CD4-positive, CD25-positive, alpha-beta regulatory T cell (primary cell): ENCODE data around the gene ADARB1. TPM values are rescaled to one million over a fixed set of nuclear protein-coding genes. Genes with fewer than 3 reads are reported as not detected.

ENCODE experiments used
- ATAC-seq, 2 donors: fragments of 150-1000 bp; cut with Tn5 transposase; one replicate each; pipeline ENCODE4 v1.10.0; 2021; ENCODE audit warnings: low read depth in 2 of 2, moderate number of reproducible peaks in 2 of 2, moderate library complexity in 1 of 2
- DNase-seq, 3 donors: peaks; one replicate each; pipeline versions ENCODE4 v3.0.0 to v3.0.0-alpha.2; 2012 to 2022; ENCODE audit warnings: mixed read lengths in 1 of 3
- H3K27ac ChIP-seq: one replicate; pipeline ENCODE4 v1.7.0; 2013; ENCODE audit warnings: mild to moderate bottlenecking, low read length; ENCODE audit not compliant: insufficient read depth, poor library complexity, severe bottlenecking
- H3K27me3 ChIP-seq: one replicate; pipeline ENCODE4 v1.7.0; 2013; ENCODE audit warnings: low read length; ENCODE audit not compliant: control insufficient read depth, insufficient read depth
- H3K36me3 ChIP-seq: one replicate; pipeline ENCODE4 v1.7.0; 2013; ENCODE audit warnings: mild to moderate bottlenecking, low read length, moderate library complexity; ENCODE audit not compliant: control insufficient read depth, insufficient read depth
- H3K4me1 ChIP-seq: 2 replicates; pipeline ENCODE4 v1.7.0; 2013; ENCODE audit warnings: mild to moderate bottlenecking, low read length; ENCODE audit not compliant: insufficient read depth, control insufficient read depth, poor library complexity, severe bottlenecking
- H3K4me3 ChIP-seq: one replicate; pipeline ENCODE4 v1.7.0; 2013; ENCODE audit warnings: low read depth, mild to moderate bottlenecking, low read length, moderate library complexity
- H3K9me3 ChIP-seq, 2 experiments: 1 replicate in 1 of 2; 2 replicates in 1 of 2; pipeline ENCODE4 v1.7.0; 2013; ENCODE audit warnings: low read length in 2 of 2, mild to moderate bottlenecking in 1 of 2, moderate library complexity in 1 of 2; ENCODE audit not compliant: control insufficient read depth in 2 of 2
- H3K27ac Mint-ChIP-seq, 3 donors: one replicate each; pipeline ENCODE4 v1.8.0; 2020 to 2022; ENCODE audit warnings: mild to moderate bottlenecking in 3 of 3, mixed read lengths in 3 of 3, moderate library complexity in 2 of 3
- H3K27me3 Mint-ChIP-seq: one replicate; pipeline ENCODE4 v1.8.0; 2022; ENCODE audit warnings: mild to moderate bottlenecking, mixed read lengths
- H3K36me3 Mint-ChIP-seq: one replicate; pipeline ENCODE4 v1.8.0; 2020; ENCODE audit warnings: mixed read lengths
- H3K4me1 Mint-ChIP-seq, 4 donors: one replicate each; pipeline ENCODE4 v1.8.0; 2020 to 2022; ENCODE audit warnings: mixed read lengths in 4 of 4, mild to moderate bottlenecking in 1 of 4
- H3K4me3 Mint-ChIP-seq, 4 donors: one replicate each; pipeline ENCODE4 v1.8.0; 2020 to 2022; ENCODE audit warnings: mild to moderate bottlenecking in 4 of 4, mixed read lengths in 4 of 4, moderate library complexity in 3 of 4
- H3K9me3 Mint-ChIP-seq, 7 donors: one replicate each; pipeline ENCODE4 v1.8.0; 2020 to 2022; ENCODE audit warnings: mixed read lengths in 7 of 7, mild to moderate bottlenecking in 3 of 7, moderate library complexity in 2 of 7
- polyA plus RNA-seq, 4 donors: library from polyadenylated mRNA; unstranded; fragments of 300-500 nt; fragmentation: Illumina TruSeq; gene quantifications; one replicate each; pipeline ENCODE4 v1.2.3, GENCODE V29; 2021
- total RNA-seq: library from RNA; stranded (reverse); gene quantifications from one replicate; pipeline ENCODE4 v1.2.3, GENCODE V29; 2022

ADARB1 gene
- total and polyA plus RNA-seq, 5 donors from 2014 or later: 2.8 to 52.9 (median 5.6) TPM

GRCh38 chr21:45105906-45106485 lies 31.6 kb downstream of the ADARB1 start:
- DNase-seq: no peak
- peaks cover 25% of the 10 kb centered on the region for H3K4me1 ChIP-seq
- no peak for ATAC-seq
- H3K27me3 Mint-ChIP-seq: no peaks in the 10 kb centered on the region
- no peak overlapping the region for H3K4me3 Mint-ChIP-seq
- no peak overlapping the region for H3K4me3 ChIP-seq
- H3K4me1 Mint-ChIP-seq: peaks cover 26 to 75% (median 63%) of the 10 kb centered on the region in 4 donors
- H3K27ac ChIP-seq: no peak overlapping the region
- peaks cover 0 to 2% (median 0%) of the 10 kb centered on the region in 7 donors for H3K9me3 Mint-ChIP-seq
- H3K27ac Mint-ChIP-seq: peak overlapping the region in 2 of 3 donors; percentile 74 to 80
- peaks cover 4% of the 10 kb centered on the region for H3K36me3 Mint-ChIP-seq
- H3K9me3 ChIP-seq: no peaks in the 10 kb centered on the region
- no peaks in the 10 kb centered on the region for H3K36me3 ChIP-seq
- H3K27me3 ChIP-seq: no peaks in the 10 kb centered on the region

- no peaks in the 10 kb centered on the region for H3K36me3 ChIP-seq
- no peak overlapping the region for H3K4me3 ChIP-seq
- Mint-ChIP-seq H3K27me3 (no peaks in the 10 kb centered on the region), H3K4me3 (no peak overlapping the region), H3K9me3 (peaks cover 0 to 2% (median 0%) of the 10 kb centered on the region in 7 donors), H3K4me1 (peaks cover 20 to 76% (median 62%) of the 10 kb centered on the region in 4 donors), H3K27ac (no peak overlapping the region), H3K36me3 (peaks cover 8% of the 10 kb centered on the region)
- no peak overlapping the region for H3K27ac ChIP-seq
- H3K9me3 ChIP-seq: no peaks in the 10 kb centered on the region
- H3K4me1 ChIP-seq: peaks cover 25% of the 10 kb centered on the region
- no peak for DNase-seq
- ATAC-seq: no peak
- no peaks in the 10 kb centered on the region for H3K27me3 ChIP-seq
These were observed 33.8 kb downstream of the ADARB1 start for GRCh38 chr21:45108034-45108790.

DNA sequence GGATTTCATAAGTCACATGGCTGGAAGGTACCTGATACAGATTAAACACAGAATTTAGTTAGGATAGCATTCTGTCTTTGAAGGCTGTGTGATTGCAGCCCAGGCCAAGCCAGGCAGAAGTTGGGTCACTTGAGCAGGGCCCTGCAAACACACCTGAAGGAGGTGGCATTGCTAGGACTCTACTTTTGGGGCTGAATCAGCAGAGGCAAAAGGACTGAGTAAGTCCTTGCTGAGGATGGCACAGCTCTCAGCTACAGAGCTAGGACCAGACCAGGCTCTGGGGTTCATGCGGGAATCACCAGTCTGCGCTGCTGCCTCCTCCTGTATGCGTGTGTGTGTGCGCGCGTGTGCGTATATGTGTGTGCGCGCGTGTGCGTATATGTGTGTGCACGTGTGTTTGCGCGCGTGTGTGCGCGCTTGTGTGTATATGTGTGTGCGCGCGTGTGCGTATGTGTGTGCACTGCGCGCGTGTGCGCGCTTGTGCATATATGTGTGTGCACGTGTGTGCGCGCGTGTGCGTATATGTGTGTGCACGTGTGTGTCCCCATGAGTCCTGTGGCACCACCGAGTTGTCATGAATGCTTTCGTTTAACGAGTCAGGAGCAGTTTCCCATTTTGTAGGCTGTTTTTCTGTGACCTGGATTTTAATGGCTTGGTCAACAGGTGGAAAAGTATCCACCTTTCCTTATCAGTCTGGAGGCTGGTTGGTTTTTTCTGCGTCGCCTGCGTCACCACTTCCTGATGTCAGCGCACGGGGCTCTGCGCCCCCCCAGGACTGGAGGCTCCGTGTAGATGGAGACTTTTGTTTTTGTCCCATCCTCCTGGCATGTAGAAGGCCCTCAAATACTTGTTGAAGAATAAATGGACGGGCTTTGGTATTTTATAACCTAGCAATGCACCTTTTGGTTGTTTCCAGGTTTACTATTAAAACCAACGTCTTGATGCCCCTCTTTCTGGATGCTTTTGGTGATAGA lies 34.7 kb downstream of the ADARB1 start:
- Histone ChIP-seq H3K27me3 (no peaks in the 10 kb centered on the region), H3K4me1 (peaks cover 23% of the 10 kb centered on the region), H3K9me3 (no peaks in the 10 kb centered on the region), H3K27ac (no peak overlapping the region), H3K36me3 (no peaks in the 10 kb centered on the region), H3K4me3 (peak overlapping the region; percentile 74)
- peak overlapping the region in 1 of 3 donors; percentile 61 for H3K27ac Mint-ChIP-seq
- peaks cover 19 to 68% (median 59%) of the 10 kb centered on the region in 4 donors for H3K4me1 Mint-ChIP-seq
- no peaks in the 10 kb centered on the region for H3K27me3 Mint-ChIP-seq
- H3K4me3 Mint-ChIP-seq: peak overlapping the region; percentile 17 to 78 (median 46)
- peaks cover 0 to 2% (median 0%) of the 10 kb centered on the region in 7 donors for H3K9me3 Mint-ChIP-seq
- DNase-seq (peak in 1 of 3 donors; percentile 35), ATAC-seq (peak; percentile 13 to 25)
- H3K36me3 Mint-ChIP-seq: peaks cover 8% of the 10 kb centered on the region

DNA sequence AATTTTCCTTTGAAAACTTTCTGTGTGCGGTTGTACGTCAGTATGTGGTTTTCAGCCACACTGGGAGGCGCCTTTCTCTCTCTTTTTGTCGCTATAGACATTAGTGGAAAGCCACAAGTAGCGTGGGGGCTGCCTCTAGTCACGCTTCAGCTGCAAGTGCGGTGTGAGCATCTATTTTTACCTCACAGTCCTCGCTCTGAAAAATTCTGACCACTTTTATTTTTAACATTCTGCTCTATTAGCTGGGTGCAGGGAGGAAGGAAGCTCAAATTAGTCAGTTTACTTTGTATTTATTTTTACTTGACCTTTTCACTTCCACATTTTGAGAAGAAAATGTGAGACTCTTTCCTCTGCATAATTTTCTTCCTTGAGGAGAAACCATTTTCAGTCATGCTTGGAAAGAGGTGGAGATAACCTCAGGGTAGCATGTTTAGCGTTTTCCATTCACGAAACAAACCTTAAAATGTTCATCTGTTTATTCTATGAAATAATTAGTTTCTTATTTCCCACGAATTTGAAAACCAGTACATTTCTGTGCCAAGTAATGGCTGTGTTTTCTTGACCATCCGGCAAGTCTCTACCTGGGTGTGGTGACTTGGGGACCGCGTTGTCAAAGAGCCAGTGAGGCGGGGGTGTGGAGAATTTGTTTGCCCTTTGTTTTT lies 35.6 kb downstream of the ADARB1 start:
- H3K27me3 Mint-ChIP-seq: no peaks in the 10 kb centered on the region
- peaks cover 15% of the 10 kb centered on the region for H3K4me1 ChIP-seq
- peaks cover 11% of the 10 kb centered on the region for H3K36me3 Mint-ChIP-seq
- peak overlapping the region; percentile 17 to 78 (median 46) for H3K4me3 Mint-ChIP-seq
- DNase-seq (peak in 2 of 3 donors; percentile 15 to 46), ATAC-seq (peak; percentile 46 to 50)
- no peaks in the 10 kb centered on the region for H3K27me3 ChIP-seq
- peaks cover 12 to 61% (median 55%) of the 10 kb centered on the region in 4 donors for H3K4me1 Mint-ChIP-seq
- peak overlapping the region in 2 of 3 donors; percentile 61 to 74 for H3K27ac Mint-ChIP-seq
- H3K27ac ChIP-seq: no peak overlapping the region
- H3K9me3 Mint-ChIP-seq: peaks cover 0 to 2% (median 0%) of the 10 kb centered on the region in 7 donors
- peak overlapping the region; percentile 74 for H3K4me3 ChIP-seq
- H3K9me3 ChIP-seq: no peaks in the 10 kb centered on the region
- no peaks in the 10 kb centered on the region for H3K36me3 ChIP-seq

DNA sequence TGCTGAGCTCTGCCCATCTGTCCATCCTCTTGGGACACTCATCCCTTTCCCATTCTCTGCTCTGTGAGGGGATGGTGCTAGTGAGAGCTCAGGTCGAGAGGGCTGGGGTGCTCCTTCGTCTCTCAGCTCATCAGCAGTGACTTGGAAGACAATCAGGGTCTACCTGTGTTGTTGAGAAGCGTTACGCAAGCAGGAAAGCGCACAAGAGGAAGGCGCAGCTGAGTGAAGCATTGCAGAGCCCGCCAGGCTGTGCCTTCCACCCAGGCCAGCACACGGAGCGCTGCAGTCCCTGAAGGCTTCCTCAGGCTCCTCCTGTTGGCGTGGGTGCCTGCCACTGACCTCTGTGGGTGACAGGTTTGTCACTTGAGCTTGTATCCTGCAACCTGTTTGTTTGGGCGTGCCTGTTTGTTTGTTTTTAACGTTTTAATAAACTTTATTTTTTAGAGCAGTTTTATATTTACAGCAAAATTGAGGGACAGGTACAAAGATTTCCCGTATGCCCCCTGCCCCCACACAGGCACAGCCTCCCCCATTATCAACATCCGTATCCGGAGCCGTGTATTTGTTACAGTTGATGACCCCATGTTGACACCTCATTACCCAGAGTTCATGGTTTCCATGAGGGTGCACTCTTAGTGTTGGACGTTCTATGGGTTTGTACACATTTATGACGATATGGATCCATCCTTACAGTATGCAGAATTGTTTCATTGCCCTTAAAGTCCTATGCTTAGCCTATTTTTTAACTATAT lies 36.7 kb downstream of the ADARB1 start:
- H3K27me3 ChIP-seq: no peaks in the 10 kb centered on the region
- no peaks in the 10 kb centered on the region for H3K9me3 ChIP-seq
- no peak overlapping the region for H3K4me3 Mint-ChIP-seq
- no peak overlapping the region for H3K27ac ChIP-seq
- no peaks in the 10 kb centered on the region for H3K36me3 ChIP-seq
- H3K36me3 Mint-ChIP-seq: peaks cover 6% of the 10 kb centered on the region
- H3K4me1 Mint-ChIP-seq: peaks cover 5 to 58% (median 49%) of the 10 kb centered on the region in 4 donors
- no peak for ATAC-seq
- H3K4me3 ChIP-seq: no peak overlapping the region
- H3K27me3 Mint-ChIP-seq: no peaks in the 10 kb centered on the region
- H3K4me1 ChIP-seq: peaks cover 12% of the 10 kb centered on the region
- DNase-seq: no peak
- H3K9me3 Mint-ChIP-seq: peaks cover 0 to 2% (median 0%) of the 10 kb centered on the region in 7 donors
- H3K27ac Mint-ChIP-seq: peak overlapping the region in 1 of 3 donors; percentile 61

DNA sequence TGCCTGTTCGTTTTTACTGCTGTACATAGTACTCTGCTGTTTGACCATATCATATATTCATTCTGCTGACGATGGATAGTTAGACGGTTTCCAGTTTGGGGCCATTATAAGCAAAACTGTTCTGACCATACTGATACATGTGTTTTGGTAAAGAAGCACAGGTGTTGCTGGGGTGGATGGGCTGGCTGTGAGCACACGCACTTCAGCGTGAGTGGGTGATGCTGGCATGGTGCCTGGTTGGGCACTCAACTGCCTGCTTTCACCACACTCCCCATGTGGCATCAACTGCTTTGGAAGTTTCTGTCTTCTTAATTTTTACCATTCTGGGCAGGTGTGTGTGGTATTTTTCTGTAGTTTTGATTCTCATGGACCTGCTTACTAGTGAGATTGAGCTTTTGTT lies 37.3 kb downstream of the ADARB1 start:
- H3K36me3 Mint-ChIP-seq: peaks cover 6% of the 10 kb centered on the region
- Histone ChIP-seq H3K27ac (no peak overlapping the region), H3K4me3 (no peak overlapping the region), H3K27me3 (no peaks in the 10 kb centered on the region), H3K9me3 (no peaks in the 10 kb centered on the region), H3K36me3 (no peaks in the 10 kb centered on the region), H3K4me1 (peaks cover 12% of the 10 kb centered on the region)
- peaks cover 0 to 2% (median 0%) of the 10 kb centered on the region in 7 donors for H3K9me3 Mint-ChIP-seq
- ATAC-seq (no peak), DNase-seq (no peak)
- H3K27ac Mint-ChIP-seq: no peak overlapping the region
- peaks cover 2 to 54% (median 49%) of the 10 kb centered on the region in 4 donors for H3K4me1 Mint-ChIP-seq
- H3K4me3 Mint-ChIP-seq: no peak overlapping the region
- no peaks in the 10 kb centered on the region for H3K27me3 Mint-ChIP-seq
